Hematopoietic multipotent progenitor cell treated with erythropoietin and hydrocortisone succinate and interleukin-3 and kit ligand, for 17 days (in vitro differentiated cells): ENCODE results near the gene DERL2.
"Not testable (repeated sequence)": the region's sequence is repeated elsewhere in the genome, so short reads cannot be mapped to it uniquely, and the experiment has no call there.

Experiments
- DNase-seq: peaks from one replicate; pipeline ENCODE4 v3.0.0-alpha.2; 2015; ENCODE audit warnings: low spot score

DERL2 gene

GRCh38 chr17:5437721-5438317 is 48.2 kb downstream of the DERL2 start:
- no peak for DNase-seq

- DNase-seq = peak; percentile 39
These were observed 50.1 kb downstream of the DERL2 start for GRCh38 chr17:5435781-5436315.

- DNase-seq = peak; percentile 88
These were observed 51.0 kb downstream of the DERL2 start for GRCh38 chr17:5434984-5435383.

- DNase-seq = no peak
These were observed 53.9 kb downstream of the DERL2 start for GRCh38 chr17:5431949-5432556.

- DNase-seq = not testable (repeated sequence)
These were observed 54.7 kb downstream of the DERL2 start for GRCh38 chr17:5431234-5431633.

- DNase-seq = no peak
These were observed 55.5 kb downstream of the DERL2 start for GRCh38 chr17:5430413-5430999.

GRCh38 chr17:5429191-5429887 is 56.6 kb downstream of the DERL2 start:
- peak; percentile 5 for DNase-seq

- DNase-seq = no peak
These were observed 60.2 kb downstream of the DERL2 start for GRCh38 chr17:5425826-5426225.

GRCh38 chr17:5424909-5425308 is 61.1 kb downstream of the DERL2 start:
- DNase-seq = no peak

GRCh38 chr17:5422505-5422904 is 63.5 kb downstream of the DERL2 start:
- DNase-seq = peak; percentile 53
